ENCODE results near the gene POPDC2.

DNA sequence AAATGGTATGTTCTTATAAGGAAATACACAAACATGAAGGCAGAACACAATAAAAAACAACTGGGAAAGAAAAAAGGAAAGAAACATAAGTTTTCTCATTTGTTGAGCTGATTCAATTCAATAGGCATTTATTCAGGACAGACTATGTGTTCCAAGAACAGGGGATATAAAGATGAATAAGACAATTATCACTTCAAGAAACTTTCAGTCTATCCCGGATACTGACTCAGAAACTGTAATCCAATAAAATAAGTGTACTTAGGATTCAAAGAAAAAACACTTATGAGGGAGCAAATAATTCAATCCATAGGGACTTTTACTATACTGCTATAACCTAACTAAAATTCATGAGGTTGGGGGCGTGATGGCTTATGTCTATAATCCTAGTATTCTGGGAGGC is 3.5 kb upstream of the POPDC2 start:
- TF ChIP-seq CTCF (IDR thresholded peaks at IDR 0.05; ENCODE audit: low read length): no peak
- no peak for TF ChIP-seq EZH2 (IDR thresholded peaks at IDR 0.05; ENCODE audit: borderline replicate concordance, low read length)

Measured in OCI-LY1 (cell line).